WTC11 (cell line): ENCODE data around the gene RASL10A. TPM values are rescaled to one million over a fixed set of nuclear protein-coding genes. Genes with fewer than 3 reads are reported as not detected.

Experiments
- ATAC-seq: fragments of 200-7000 bp; cut with Tn5 transposase; 2 replicates; pipeline ENCODE4 v1.10.0; 2021; ENCODE audit warnings: mild to moderate bottlenecking, moderate library complexity
- CTCF ChIA-PET: fragments of 300-600 bp; sonication (Branson Sonifier 250); formaldehyde crosslinking; loops from one replicate; lab custom pipeline; 2021; ENCODE audit warnings: antibody characterized with exemption; lab: Charles Lee
- POLR2A ChIA-PET: fragments of 350-600 bp; sonication (Branson Sonifier 250); formaldehyde crosslinking; loops from one replicate; lab custom pipeline; 2021; ENCODE audit warnings: antibody characterized with exemption; lab: Charles Lee
- DNase-seq: peaks from one replicate; pipeline ENCODE4 v3.0.0; 2021; ENCODE audit warnings: low spot score
- H3K27ac Mint-ChIP-seq: 2 replicates; pipeline ENCODE4 v1.8.0; 2021; ENCODE audit warnings: mixed read lengths
- H3K27me3 Mint-ChIP-seq: 2 replicates; pipeline ENCODE4 v1.8.0; 2021; ENCODE audit warnings: low read depth, mild to moderate bottlenecking, moderate library complexity, mixed read lengths
- H3K36me3 Mint-ChIP-seq: 2 replicates; pipeline ENCODE4 v1.8.0; 2021; ENCODE audit warnings: mixed read lengths
- H3K4me1 Mint-ChIP-seq: 2 replicates; pipeline ENCODE4 v1.8.0; 2022; ENCODE audit warnings: mixed read lengths
- H3K4me3 Mint-ChIP-seq: 2 replicates; pipeline ENCODE4 v1.8.0; 2021; ENCODE audit warnings: mild to moderate bottlenecking, moderate library complexity, mixed read lengths
- H3K9me3 Mint-ChIP-seq: 2 replicates; pipeline ENCODE4 v1.8.0; 2021; ENCODE audit warnings: mixed read lengths
- ATF2 ChIP-seq: sonication (generic); formaldehyde crosslinking; IDR thresholded peaks from 2 replicates; pipeline ENCODE4 v1.8.1; 2022; ENCODE audit warnings: low read depth, missing genetic modification reagents, borderline replicate concordance
- ATF6 ChIP-seq: sonication (generic); formaldehyde crosslinking; IDR thresholded peaks from 2 replicates; pipeline ENCODE4 v1.8.1; 2023; ENCODE audit warnings: mild to moderate bottlenecking, missing genetic modification reagents
- CBFB ChIP-seq: sonication (generic); formaldehyde crosslinking; IDR thresholded peaks from 2 replicates; pipeline ENCODE4 v1.8.1; 2022; ENCODE audit warnings: mild to moderate bottlenecking, low read depth, missing genetic modification reagents
- ELF4 ChIP-seq: sonication (generic); formaldehyde crosslinking; IDR thresholded peaks from 2 replicates; pipeline ENCODE4 v1.8.1; 2022; ENCODE audit warnings: low read depth, mild to moderate bottlenecking, moderate library complexity, missing genetic modification reagents
- ERG ChIP-seq: fragments of 250-450 bp; sonication (Bioruptor Pico); IDR thresholded peaks from 2 replicates; pipeline ENCODE4 v1.8.0; 2021; ENCODE audit warnings: mild to moderate bottlenecking
- IRF2 ChIP-seq: sonication (generic); formaldehyde crosslinking; IDR thresholded peaks from 2 replicates; pipeline ENCODE4 v1.8.0; 2022; ENCODE audit warnings: low read depth, missing genetic modification reagents, borderline replicate concordance
- OVOL2 ChIP-seq: fragments of 250-450 bp; sonication (Bioruptor Pico); IDR thresholded peaks from 2 replicates; pipeline ENCODE4 v1.9.0; 2021; ENCODE audit warnings: mild to moderate bottlenecking, borderline replicate concordance
- PREB ChIP-seq: sonication (generic); formaldehyde crosslinking; IDR thresholded peaks from 2 replicates; pipeline ENCODE4 v1.8.1; 2022; ENCODE audit warnings: mild to moderate bottlenecking, missing genetic modification reagents, moderate library complexity, borderline replicate concordance
- RORB ChIP-seq: fragments of 250-450 bp; sonication (Bioruptor Pico); IDR thresholded peaks from 2 replicates; pipeline ENCODE4 v1.9.0; 2021; ENCODE audit warnings: mild to moderate bottlenecking
- ZNF263 ChIP-seq: sonication (generic); formaldehyde crosslinking; IDR thresholded peaks from 2 replicates; pipeline ENCODE4 v1.8.1; 2022; ENCODE audit warnings: low read depth, mild to moderate bottlenecking, moderate library complexity, missing genetic modification reagents
- microRNA-seq: library from miRNA; unstranded; fragments of <30 nt; microRNA quantifications from one replicate; pipeline ENCODE4 v1.2.0, GENCODE V29; 2022; ENCODE audit warnings: borderline number of aligned reads
- total RNA-seq: library from RNA; stranded (reverse); gene quantifications from 3 replicates; pipeline ENCODE4 v1.2.3, GENCODE V29; 2021

The RASL10A gene
- total RNA-seq, 1 experiment from 2014 or later = 1.6 TPM

- no peak for TF ChIP-seq ERG (CRISPR knock-in tag)
- no peak for TF ChIP-seq ATF2
- no peak for TF ChIP-seq OVOL2 (CRISPR knock-in tag)
- no peak for TF ChIP-seq IRF2 (CRISPR knock-in tag)
- TF ChIP-seq, all 79 proteins: peak for 0
Observed at GRCh38 chr22:29265305-29265704, 50.2 kb downstream of the RASL10A start (continued).

GRCh38 chr22:29263791-29264276 lies 51.7 kb downstream of the RASL10A start:
- Mint-ChIP-seq H3K27me3 (peaks cover 4% of the 10 kb centered on the region), H3K4me1 (peaks cover 9% of the 10 kb centered on the region), H3K4me3 (no peak overlapping the region), H3K27ac (no peak overlapping the region), H3K9me3 (no peaks in the 10 kb centered on the region), H3K36me3 (peaks cover 13% of the 10 kb centered on the region)
- CTCF ChIA-PET = no interaction called here
- DNase-seq = no peak
- no peak for ATAC-seq
- TF ChIP-seq PREB (CRISPR knock-in tag) (no peak), RORB (CRISPR knock-in tag) (no peak), ATF6 (no peak), ELF4 (CRISPR knock-in tag) (no peak), ZNF263 (CRISPR knock-in tag) (no peak), CBFB (CRISPR knock-in tag) (no peak)
- POLR2A ChIA-PET = no interaction called here

Small RNA genes lying within 50 kb of the gene (microRNA-seq; reads per million reads assigned to microRNA genes)
- gene MIR3653 = 7.0 reads per million, percentile 19 among the genes with 10 or more reads in this experiment

Other genes starting within 250 kb of the RASL10A start
- gene KREMEN1, start 242.7 kb downstream of the RASL10A start, total RNA-seq = 4.1 to 5.8 TPM (median 5.4 TPM) in 3 replicates
- gene EMID1, start 109.8 kb downstream of the RASL10A start, total RNA-seq = 6.0 to 8.6 TPM (median 6.1 TPM) in 3 replicates
- 69.6 to 78.2 TPM (median 77.9 TPM) in 3 replicates for gene RHBDD3, start 47.7 kb downstream of the RASL10A start, total RNA-seq
- gene EWSR1, start 47.4 kb downstream of the RASL10A start, total RNA-seq = 377 to 400 TPM (median 384 TPM) in 3 replicates
- gene GAS2L1, start 9.0 kb downstream of the RASL10A start, total RNA-seq = 15.3 to 19.9 TPM (median 15.6 TPM) in 3 replicates
- gene AP1B1, start 72.9 kb upstream of the RASL10A start, total RNA-seq = 68.9 to 77.9 TPM (median 71.6 TPM) in 3 replicates
- gene RFPL1, start 122.9 kb upstream of the RASL10A start, total RNA-seq = not detected in 3 replicates
- 2.6 to 3.7 TPM (median 3.7 TPM) in 3 replicates for gene NEFH, start 164.5 kb upstream of the RASL10A start, total RNA-seq
- 43.7 to 51.2 TPM (median 47.8 TPM) in 3 replicates for gene THOC5, start 238.1 kb upstream of the RASL10A start, total RNA-seq